GM23338 (cell line): ENCODE data around the gene GRAMD4. TPM values are rescaled to one million over a fixed set of nuclear protein-coding genes. Genes with fewer than 3 reads are reported as not detected.

ENCODE experiments used
- ATAC-seq: fragments of 200-7000 bp; cut with Tn5 transposase; 3 replicates; pipeline ENCODE4 v1.9.1; 2020
- DNase-seq: peaks from one replicate; pipeline ENCODE4 v3.0.0-alpha.2; 2015; ENCODE audit warnings: low spot score
- H2AFZ ChIP-seq: fragments of 200-600 bp; sonication (generic); 2 replicates; pipeline ENCODE4 v1.8.0; 2016; ENCODE audit warnings: antibody characterized with exemption, mild to moderate bottlenecking, moderate library complexity
- H3F3A ChIP-seq: fragments of 200-600 bp; sonication (generic); replicated peaks from 2 replicates; pipeline ENCODE4 v1.8.0; 2017; ENCODE audit warnings: antibody characterized with exemption, mixed run types, low read depth
- H3K27ac ChIP-seq: fragments of 200-600 bp; sonication (generic); 2 replicates; pipeline ENCODE4 v1.6.1; 2016; ENCODE audit warnings: low read depth
- H3K27me3 ChIP-seq: fragments of 200-600 bp; sonication (generic); 2 replicates; pipeline ENCODE4 v1.8.0; 2016; ENCODE audit warnings: mild to moderate bottlenecking, mixed run types, moderate library complexity; ENCODE audit not compliant: insufficient read depth
- H3K36me3 ChIP-seq: fragments of 200-600 bp; sonication (generic); 2 replicates; pipeline ENCODE4 v1.8.0; 2016; ENCODE audit warnings: mild to moderate bottlenecking; ENCODE audit not compliant: insufficient read depth
- H3K4me1 ChIP-seq: fragments of 200-600 bp; sonication (generic); 2 replicates; pipeline ENCODE4 v1.8.0; 2016; ENCODE audit warnings: mild to moderate bottlenecking, moderate library complexity; ENCODE audit not compliant: insufficient read depth
- H3K4me2 ChIP-seq: fragments of 200-600 bp; sonication (generic); 2 replicates; pipeline ENCODE4 v1.7.1; 2017; ENCODE audit warnings: mixed run types
- H3K4me3 ChIP-seq: fragments of 200-600 bp; sonication (generic); 2 replicates; pipeline ENCODE4 v1.6.1; 2016; ENCODE audit warnings: mixed run types
- H3K79me2 ChIP-seq: fragments of 200-600 bp; sonication (generic); replicated peaks from 2 replicates; pipeline ENCODE4 v1.8.0; 2017; ENCODE audit warnings: mild to moderate bottlenecking; ENCODE audit not compliant: insufficient read depth
- H3K9me2 ChIP-seq: fragments of 200-600 bp; sonication (generic); 2 replicates; pipeline ENCODE4 v1.8.0; 2017; ENCODE audit not compliant: insufficient read depth
- H4K20me1 ChIP-seq: fragments of 200-600 bp; sonication (generic); replicated peaks from 2 replicates; pipeline ENCODE4 v1.8.0; 2017; ENCODE audit warnings: mild to moderate bottlenecking; ENCODE audit not compliant: insufficient read depth
- H3K27ac Mint-ChIP-seq: 2 replicates; pipeline ENCODE4 v1.8.0; 2020; ENCODE audit warnings: inconsistent platforms, mild to moderate bottlenecking, moderate library complexity, mixed read lengths
- H3K27me3 Mint-ChIP-seq: 3 replicates; pipeline ENCODE4 v1.8.0; 2022; ENCODE audit warnings: low read depth, mild to moderate bottlenecking, moderate library complexity, mixed read lengths, inconsistent platforms; ENCODE audit not compliant: insufficient read depth, poor library complexity
- H3K36me3 Mint-ChIP-seq: 3 replicates; pipeline ENCODE4 v1.8.0; 2021; ENCODE audit warnings: low read depth, mild to moderate bottlenecking, inconsistent platforms, moderate library complexity, mixed read lengths
- H3K4me1 Mint-ChIP-seq: 3 replicates; pipeline ENCODE4 v1.8.0; 2020; ENCODE audit warnings: mild to moderate bottlenecking, inconsistent platforms, mixed read lengths
- H3K4me3 Mint-ChIP-seq: 3 replicates; pipeline ENCODE4 v1.8.0; 2021; ENCODE audit warnings: moderate library complexity, mild to moderate bottlenecking, inconsistent platforms, mixed read lengths
- H3K9me3 Mint-ChIP-seq: 3 replicates; pipeline ENCODE4 v1.8.0; 2020; ENCODE audit warnings: moderate library complexity, mild to moderate bottlenecking, inconsistent platforms, mixed read lengths
- CREB1 ChIP-seq: fragments of 250-450 bp; sonication (Bioruptor Pico); IDR thresholded peaks from 2 replicates; pipeline ENCODE4 v1.5.0; 2020; ENCODE audit warnings: low read depth, mild to moderate bottlenecking, moderate library complexity
- CTCF ChIP-seq, 2 experiments: fragments of 200-600 bp in 1 of 2; sonication (generic) in 1 of 2; conservative IDR thresholded peaks; 2 replicates each; pipeline versions ENCODE4 v1.5.1 to v1.6.1; 2016 to 2017; ENCODE audit warnings: antibody characterized with exemption in 2 of 2, low read depth in 2 of 2, mild to moderate bottlenecking in 2 of 2, moderate library complexity in 1 of 2
- ETS1 ChIP-seq: IDR thresholded peaks from 2 replicates; pipeline ENCODE4 v1.6.1; 2016; ENCODE audit warnings: antibody characterized with exemption
- EZH2 ChIP-seq: fragments of 200-600 bp; sonication (generic); IDR thresholded peaks from one replicate; pipeline ENCODE4 v1.8.0; 2017; ENCODE audit warnings: antibody characterized with exemption, mild to moderate bottlenecking, low read depth; ENCODE audit not compliant: unreplicated experiment
- EZH2phosphoT487 ChIP-seq: fragments of 200-600 bp; sonication (generic); IDR thresholded peaks from one replicate; pipeline ENCODE4 v1.8.1; 2018; ENCODE audit warnings: antibody characterized with exemption; ENCODE audit not compliant: unreplicated experiment
- NANOG ChIP-seq: IDR thresholded peaks from 2 replicates; pipeline ENCODE4 v1.6.1; 2016; ENCODE audit warnings: antibody characterized with exemption, borderline replicate concordance
- POLR2AphosphoS5 ChIP-seq: IDR thresholded peaks from 2 replicates; pipeline ENCODE4 v1.6.1; 2016; ENCODE audit warnings: antibody characterized with exemption, low read depth
- REST ChIP-seq: IDR thresholded peaks from one replicate; pipeline ENCODE4 v1.6.1; 2018; ENCODE audit warnings: antibody characterized with exemption; ENCODE audit not compliant: unreplicated experiment
- ZNF114 ChIP-seq: fragments of 250-450 bp; sonication (Bioruptor Pico); IDR thresholded peaks from 2 replicates; pipeline ENCODE4 v1.5.0; 2020; ENCODE audit warnings: mild to moderate bottlenecking, moderate library complexity
- polyA plus RNA-seq: library from polyadenylated mRNA; unstranded; fragments of >200 nt; fragmentation: Nextera tagmentation; extraction: Ambion mirVana; gene quantifications from 2 replicates; pipeline ENCODE4 v1.2.1, GENCODE V29; 2016
- total RNA-seq: library from RNA; depleted of rRNA; stranded (reverse); fragments of >200 nt; shearing (Covaris generic); gene quantifications from 2 replicates; pipeline ENCODE4 v1.2.3, GENCODE V29; 2014

GRAMD4 gene
- total and polyA plus RNA-seq, 2 experiments from 2014 or later, result 2.7 to 81.8 TPM

GRCh38 chr22:46721501-46722085 lies 101.4 kb downstream of the GRAMD4 start (continued):
- TF ChIP-seq REST (no peak), CREB1 (no peak)

GRCh38 chr22:46723882-46724281 lies 103.7 kb downstream of the GRAMD4 start:
- Histone ChIP-seq H4K20me1 (peaks cover 3% of the 10 kb centered on the region), H3K79me2 (peaks cover 15% of the 10 kb centered on the region), H3K27ac (no peak overlapping the region), H3K27me3 (no peaks in the 10 kb centered on the region), H3K4me1 (no peaks in the 10 kb centered on the region), H3F3A (no peaks in the 10 kb centered on the region), H3K36me3 (no peaks in the 10 kb centered on the region), H2AFZ (no peak overlapping the region), H3K4me3 (no peak overlapping the region), H3K9me2 (no peaks in the 10 kb centered on the region), H3K4me2 (no peak overlapping the region)
- no peak overlapping the region for H3K4me3 Mint-ChIP-seq
- no peak overlapping the region for H3K27ac Mint-ChIP-seq
- TF ChIP-seq NANOG, result no peak
- TF ChIP-seq EZH2phosphoT487, result no peak
- no peak for TF ChIP-seq ZNF114
- no peak for TF ChIP-seq CREB1
- no peaks in the 10 kb centered on the region for H3K9me3 Mint-ChIP-seq
- peaks cover 11% of the 10 kb centered on the region; the same call in 2 of the 3 replicates for H3K36me3 Mint-ChIP-seq
- peaks cover 9% of the 10 kb centered on the region; the same call in 2 of the 3 replicates for H3K4me1 Mint-ChIP-seq
- H3K27me3 Mint-ChIP-seq, result peaks cover 6% of the 10 kb centered on the region
- DNase-seq, result no peak
- no peak for ATAC-seq

GRCh38 chr22:46725096-46725495 lies 104.9 kb downstream of the GRAMD4 start:
- H3K4me1 Mint-ChIP-seq, result peaks cover 9% of the 10 kb centered on the region; the same call in 2 of the 3 replicates
- TF ChIP-seq CREB1 (no peak), POLR2AphosphoS5 (no peak), EZH2phosphoT487 (no peak), NANOG (no peak), EZH2 (no peak), REST (no peak), CTCF (conservative IDR thresholded peaks at IDR 0.05; ENCODE audit: low read depth in 2 of 2) (no peak), ETS1 (no peak)

More at GRCh38 chr22:46725096-46725495, 104.9 kb downstream of the GRAMD4 start:
- no peak overlapping the region for H3K27ac ChIP-seq
- H4K20me1 ChIP-seq, result peaks cover 6% of the 10 kb centered on the region
- no peak overlapping the region for H3K4me2 ChIP-seq
- H3K4me3 ChIP-seq, result no peak overlapping the region
- no peaks in the 10 kb centered on the region for H3K36me3 ChIP-seq
- Mint-ChIP-seq H3K9me3 (no peaks in the 10 kb centered on the region), H3K36me3 (peaks cover 6% of the 10 kb centered on the region; the same call in 1 of the 3 replicates), H3K27ac (no peak overlapping the region), H3K27me3 (peaks cover 6% of the 10 kb centered on the region), H3K4me3 (no peak overlapping the region)
- H2AFZ ChIP-seq, result no peak overlapping the region
- no peaks in the 10 kb centered on the region for H3K9me2 ChIP-seq
- H3K79me2 ChIP-seq, result peaks cover 24% of the 10 kb centered on the region
- no peaks in the 10 kb centered on the region for H3K27me3 ChIP-seq
- H3K4me1 ChIP-seq, result no peaks in the 10 kb centered on the region
- DNase-seq, result no peak
- H3F3A ChIP-seq, result no peaks in the 10 kb centered on the region
- no peak for ATAC-seq
